Skeletal muscle satellite cell (primary cell): ENCODE measurements around the gene TACC3.

Experiments used
- H3K27me3 ChIP-seq: 2 replicates; pipeline ENCODE4 v1.7.0; 2013; ENCODE audit warnings: low read length; ENCODE audit not compliant: control insufficient read depth, insufficient read depth
- H3K36me3 ChIP-seq: 2 replicates; pipeline ENCODE4 v1.7.0; 2013; ENCODE audit warnings: mild to moderate bottlenecking, control low read depth, low read length; ENCODE audit not compliant: insufficient read depth
- H3K4me1 ChIP-seq: 2 replicates; pipeline ENCODE4 v1.7.0; 2013; ENCODE audit warnings: low read length; ENCODE audit not compliant: control insufficient read depth, insufficient read depth
- H3K4me2 ChIP-seq: 2 replicates; pipeline ENCODE4 v1.7.0; 2013; ENCODE audit warnings: mild to moderate bottlenecking, low read length
- H3K4me3 ChIP-seq: 2 replicates; pipeline ENCODE4 v1.7.0; 2013; ENCODE audit warnings: low read length
- H3K9ac ChIP-seq: 2 replicates; pipeline ENCODE4 v1.7.0; 2013; ENCODE audit warnings: mild to moderate bottlenecking, low read depth, low read length, moderate library complexity
- H3K9me3 ChIP-seq: replicated peaks from 2 replicates; pipeline ENCODE4 v1.7.0; 2013; ENCODE audit warnings: mild to moderate bottlenecking, control low read depth, low read length

TACC3 gene

DNA sequence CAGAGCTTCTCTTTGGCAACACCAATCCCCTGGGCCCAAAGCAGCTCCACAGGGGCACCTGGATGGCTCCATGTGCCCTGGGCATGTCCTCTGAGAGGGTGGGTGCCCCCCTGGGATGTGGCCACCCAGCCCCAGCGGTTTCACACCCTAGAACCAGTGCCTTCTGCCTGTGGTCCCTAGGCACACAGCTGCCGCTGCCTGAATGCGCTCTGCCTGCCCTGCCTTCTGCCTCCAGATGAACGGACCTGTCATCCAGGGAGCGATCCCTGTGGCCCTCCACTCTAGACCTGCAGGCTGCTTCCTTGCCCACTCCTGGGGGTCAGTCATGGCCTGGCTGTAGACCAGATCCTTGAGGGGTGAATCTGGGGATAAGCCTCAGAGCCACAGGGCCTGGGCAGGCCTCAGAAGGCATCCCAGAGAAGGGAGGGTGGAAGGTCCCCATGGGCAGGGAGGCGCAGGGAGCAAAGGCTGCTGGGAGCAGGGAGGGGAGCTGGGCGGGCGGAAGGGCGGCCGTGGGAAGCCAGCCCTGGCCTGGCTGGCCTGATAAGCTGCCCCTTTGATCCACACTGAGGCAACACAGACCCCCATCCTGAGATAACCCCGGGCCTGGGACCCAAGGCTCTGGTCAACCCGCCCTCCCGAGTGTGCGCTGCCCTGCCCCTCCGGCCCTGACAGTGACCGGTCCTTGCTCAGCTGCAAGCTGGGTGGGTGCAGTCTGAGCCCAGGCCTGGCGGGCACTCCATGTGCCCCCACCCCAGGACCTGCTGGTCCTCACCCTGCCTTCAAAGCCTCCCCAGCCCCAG is 63.7 kb downstream of the TACC3 start:
- H3K4me2 ChIP-seq: no peak overlapping the region
- no peak overlapping the region for H3K4me3 ChIP-seq
- H3K4me1 ChIP-seq: no peaks in the 10 kb centered on the region
- H3K27me3 ChIP-seq: peaks cover 25% of the 10 kb centered on the region
- H3K36me3 ChIP-seq: no peaks in the 10 kb centered on the region
- no peaks in the 10 kb centered on the region for H3K9me3 ChIP-seq
- no peak overlapping the region for H3K9ac ChIP-seq

DNA sequence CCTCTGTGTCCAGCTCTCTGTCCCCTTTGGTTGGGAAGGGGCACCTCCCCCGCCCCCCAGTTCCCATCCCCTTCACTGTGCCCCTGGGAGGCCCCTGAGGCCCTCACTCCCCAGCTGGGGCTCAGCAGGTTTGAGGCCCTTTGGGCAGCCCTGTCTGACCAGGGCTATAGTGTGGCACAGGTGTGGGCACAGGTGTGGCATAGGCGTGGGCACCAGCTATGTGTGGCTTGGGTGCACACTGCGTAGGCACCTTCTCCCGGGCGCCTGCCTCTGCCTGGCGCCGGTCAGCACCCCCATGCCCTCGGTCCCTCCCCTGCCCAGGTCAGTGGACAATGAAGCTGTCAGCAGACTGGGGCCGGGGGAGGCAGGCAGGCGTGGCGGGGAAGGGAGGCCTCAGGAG is 64.3 kb downstream of the TACC3 start:
- H3K36me3 ChIP-seq: no peaks in the 10 kb centered on the region
- no peaks in the 10 kb centered on the region for H3K9me3 ChIP-seq
- H3K4me3 ChIP-seq: no peak overlapping the region
- H3K4me2 ChIP-seq: no peak overlapping the region
- peaks cover 25% of the 10 kb centered on the region for H3K27me3 ChIP-seq
- no peaks in the 10 kb centered on the region for H3K4me1 ChIP-seq
- H3K9ac ChIP-seq: no peak overlapping the region

DNA sequence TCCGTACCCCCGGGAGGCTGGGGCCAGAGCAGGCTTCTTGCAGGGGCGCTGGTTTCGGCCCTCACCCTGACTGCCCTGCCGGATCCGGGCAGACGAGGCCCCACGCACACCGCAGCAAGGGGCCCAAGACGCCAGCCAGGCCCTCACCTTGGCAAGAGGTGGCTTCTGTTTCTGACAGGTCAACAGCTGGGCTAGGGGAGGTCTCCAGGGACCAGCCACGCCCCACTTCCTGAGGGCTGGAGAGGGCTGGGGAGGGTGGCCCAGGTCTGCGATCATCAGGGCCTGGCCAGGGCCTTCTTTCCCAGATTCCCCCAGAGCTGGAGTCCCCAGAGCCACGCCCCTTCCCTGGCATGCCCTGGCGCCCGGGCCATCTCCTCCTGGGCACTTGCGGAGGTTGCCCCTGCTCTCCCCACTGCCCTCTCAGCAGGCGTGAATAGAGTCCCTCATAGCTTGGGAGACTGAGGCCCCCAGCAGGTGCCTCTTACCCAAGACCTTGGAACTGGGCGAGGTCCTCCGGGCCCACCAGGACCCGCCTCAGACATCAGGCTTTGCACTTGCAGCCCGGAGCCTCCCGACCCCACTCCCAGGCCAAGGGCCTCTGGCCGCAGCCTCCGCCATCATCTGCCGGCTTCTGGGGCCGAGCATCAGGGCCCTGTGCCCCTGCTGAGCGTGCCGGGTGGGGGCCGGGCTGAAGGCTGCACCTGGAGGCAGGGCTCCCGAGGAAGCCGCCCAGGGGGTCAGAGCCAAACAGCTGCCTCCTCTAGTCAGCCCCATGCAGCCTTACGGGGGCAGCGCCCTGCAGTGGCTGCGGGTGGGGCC is 65.4 kb downstream of the TACC3 start:
- H3K9ac ChIP-seq: no peak overlapping the region
- no peaks in the 10 kb centered on the region for H3K4me1 ChIP-seq
- no peaks in the 10 kb centered on the region for H3K9me3 ChIP-seq
- no peak overlapping the region for H3K4me2 ChIP-seq
- H3K27me3 ChIP-seq: peaks cover 25% of the 10 kb centered on the region
- H3K36me3 ChIP-seq: no peaks in the 10 kb centered on the region
- H3K4me3 ChIP-seq: no peak overlapping the region

DNA sequence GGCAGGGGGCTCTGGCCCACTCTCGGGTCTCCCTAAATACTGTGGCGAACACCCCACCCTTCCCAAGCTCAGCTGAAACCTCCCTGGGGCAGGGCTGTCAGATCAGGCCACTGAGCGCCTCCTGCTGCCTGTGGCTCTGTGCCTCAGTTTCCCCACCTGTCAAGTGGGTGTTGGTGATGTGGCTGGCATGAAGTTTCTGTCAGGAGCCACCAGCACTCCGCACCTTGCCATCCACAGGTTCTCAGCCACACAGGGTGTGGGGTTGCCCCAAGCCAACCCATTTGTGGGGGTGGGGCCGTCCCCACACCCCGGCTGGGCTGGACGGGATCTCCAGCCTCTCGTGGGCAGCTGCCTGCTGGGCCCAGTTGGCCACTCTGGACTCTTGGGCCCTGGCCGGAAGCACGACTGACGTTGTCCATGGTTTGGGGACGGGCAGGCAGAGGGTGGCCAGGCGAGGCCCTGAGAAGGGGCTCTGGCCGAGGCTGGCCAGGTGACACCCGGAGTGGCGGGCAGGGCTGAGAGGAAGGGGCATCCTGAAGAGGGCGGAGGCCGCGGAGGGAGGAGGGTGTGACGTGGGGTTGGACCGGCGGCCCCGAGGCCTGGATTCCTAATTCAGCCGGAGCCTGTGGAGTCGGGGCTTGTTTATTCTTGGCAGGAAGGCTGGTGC is 66.2 kb downstream of the TACC3 start:
- no peaks in the 10 kb centered on the region for H3K36me3 ChIP-seq
- no peak overlapping the region for H3K4me2 ChIP-seq
- H3K9me3 ChIP-seq: no peaks in the 10 kb centered on the region
- no peaks in the 10 kb centered on the region for H3K4me1 ChIP-seq
- peaks cover 25% of the 10 kb centered on the region for H3K27me3 ChIP-seq
- H3K9ac ChIP-seq: no peak overlapping the region
- H3K4me3 ChIP-seq: no peak overlapping the region

DNA sequence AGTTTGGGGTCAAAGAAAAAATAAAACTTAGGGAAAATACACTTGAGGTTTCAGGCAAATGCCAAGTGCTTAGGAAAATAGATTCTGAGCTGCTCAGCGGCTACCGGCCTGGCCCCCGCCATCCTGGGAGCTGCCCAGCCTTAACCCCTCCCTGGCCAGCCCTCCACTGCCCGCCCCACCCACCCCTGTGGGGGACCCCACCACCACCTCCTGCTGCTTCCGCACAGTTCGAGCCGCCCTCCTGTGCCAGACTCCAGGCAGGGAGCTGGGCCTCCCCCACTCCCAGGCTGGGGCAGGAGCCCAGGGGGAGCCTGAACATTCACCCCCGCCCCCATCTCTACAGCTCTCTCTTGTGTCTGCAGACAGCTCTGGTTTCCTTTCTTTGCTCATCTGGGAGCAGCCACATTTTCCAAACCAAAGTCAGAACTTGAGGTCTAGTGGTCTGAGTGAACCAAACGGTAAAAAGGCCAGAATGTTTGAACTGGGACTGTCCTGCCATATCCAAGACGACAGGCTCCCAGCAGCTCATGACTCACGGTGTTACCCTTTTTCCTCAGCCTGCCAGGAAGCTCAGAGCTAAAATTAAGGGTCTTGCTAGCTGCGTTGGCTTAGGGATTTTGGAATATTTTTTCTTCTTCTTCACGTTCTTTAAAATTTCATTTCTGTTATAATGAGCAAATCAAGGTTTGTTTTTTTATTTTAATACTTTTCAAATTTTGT is 67.1 kb downstream of the TACC3 start:
- H3K4me2 ChIP-seq: no peak overlapping the region
- H3K9ac ChIP-seq: no peak overlapping the region
- no peaks in the 10 kb centered on the region for H3K36me3 ChIP-seq
- H3K27me3 ChIP-seq: peaks cover 28% of the 10 kb centered on the region
- no peak overlapping the region for H3K4me3 ChIP-seq
- no peaks in the 10 kb centered on the region for H3K4me1 ChIP-seq
- no peaks in the 10 kb centered on the region for H3K9me3 ChIP-seq

DNA sequence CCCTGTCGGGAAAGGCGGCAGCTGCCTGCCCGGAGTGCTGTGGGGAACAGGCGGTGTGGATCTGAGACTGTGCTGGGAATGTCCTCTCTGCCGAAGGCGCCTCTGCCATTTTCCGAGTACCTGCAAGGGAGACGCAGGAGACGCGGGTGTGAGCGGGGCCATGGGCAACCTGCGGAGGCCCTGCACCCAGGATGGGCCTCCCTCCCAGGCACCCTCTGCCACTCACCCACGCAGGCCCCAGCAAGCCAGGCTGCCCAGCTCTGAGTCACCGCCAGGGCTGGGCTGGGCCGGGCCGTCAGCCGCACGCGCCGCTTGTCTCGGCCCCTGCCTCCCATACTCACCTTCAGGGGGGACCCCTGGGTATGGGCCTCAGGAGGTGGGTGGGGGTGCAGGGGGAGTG is 68.2 kb downstream of the TACC3 start:
- Histone ChIP-seq H3K4me2 (no peak overlapping the region), H3K9ac (no peak overlapping the region), H3K9me3 (no peaks in the 10 kb centered on the region), H3K4me1 (peaks cover 7% of the 10 kb centered on the region), H3K27me3 (peaks cover 28% of the 10 kb centered on the region), H3K36me3 (no peaks in the 10 kb centered on the region), H3K4me3 (no peak overlapping the region)

DNA sequence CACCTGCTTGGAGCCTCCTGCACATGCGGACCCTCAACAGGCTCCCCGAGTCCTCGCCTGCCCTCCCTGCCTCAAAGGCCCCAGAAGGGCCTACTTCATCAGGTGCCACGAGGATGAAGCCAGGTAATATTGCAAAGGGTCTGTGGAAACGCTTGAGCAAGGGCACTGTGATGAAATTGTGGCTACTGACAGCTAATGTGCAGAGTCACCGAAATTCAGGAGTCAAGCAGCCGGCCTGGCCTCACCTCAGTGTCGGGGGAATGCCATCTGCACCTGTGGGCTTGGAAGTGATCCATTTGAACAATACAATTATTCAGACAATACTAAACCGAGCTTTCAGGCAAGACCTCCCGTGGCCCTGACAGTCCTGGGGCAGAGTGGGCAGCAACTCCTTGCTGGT is 68.7 kb downstream of the TACC3 start:
- Histone ChIP-seq H3K36me3 (no peaks in the 10 kb centered on the region), H3K4me1 (peaks cover 7% of the 10 kb centered on the region), H3K9ac (no peak overlapping the region), H3K9me3 (no peaks in the 10 kb centered on the region), H3K27me3 (peaks cover 25% of the 10 kb centered on the region), H3K4me3 (no peak overlapping the region), H3K4me2 (no peak overlapping the region)

DNA sequence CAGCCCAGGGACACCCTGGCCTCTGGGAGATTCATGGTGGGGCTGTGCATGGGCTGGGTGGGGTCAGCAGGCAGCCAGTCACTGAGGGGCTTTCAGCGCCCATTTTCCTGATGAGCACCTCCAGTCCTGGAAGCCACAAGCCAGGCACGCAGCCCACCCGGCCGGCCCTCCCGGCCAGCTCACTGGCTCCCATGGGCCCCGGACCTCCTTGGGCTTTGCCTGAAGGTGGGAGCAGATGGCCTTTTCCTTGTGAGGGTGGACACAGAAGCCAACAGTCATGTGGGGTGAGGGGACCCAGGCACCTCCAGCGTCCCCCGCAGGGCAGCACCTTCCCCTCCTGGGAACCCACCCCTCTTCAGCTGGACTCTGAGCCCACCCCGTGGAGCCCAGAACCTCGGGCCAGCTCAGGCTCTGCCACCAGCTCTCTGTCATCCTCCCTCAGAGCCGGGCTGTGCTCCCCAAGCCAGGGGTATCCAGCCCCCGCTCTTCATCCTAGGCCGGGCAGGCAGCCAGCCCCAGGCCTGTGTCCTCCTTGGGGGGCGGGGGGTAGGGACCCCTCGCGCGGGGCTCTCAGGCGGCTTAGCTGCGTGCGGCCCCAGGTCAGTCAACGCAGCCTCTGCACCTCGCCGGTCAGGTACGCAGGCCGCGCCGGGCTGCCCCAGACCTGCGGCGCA is 71.0 kb downstream of the TACC3 start:
- H3K4me3 ChIP-seq: no peak overlapping the region
- H3K9ac ChIP-seq: no peak overlapping the region
- no peaks in the 10 kb centered on the region for H3K36me3 ChIP-seq
- H3K4me2 ChIP-seq: no peak overlapping the region
- H3K27me3 ChIP-seq: peaks cover 37% of the 10 kb centered on the region
- peaks cover 7% of the 10 kb centered on the region for H3K4me1 ChIP-seq
- H3K9me3 ChIP-seq: no peaks in the 10 kb centered on the region

DNA sequence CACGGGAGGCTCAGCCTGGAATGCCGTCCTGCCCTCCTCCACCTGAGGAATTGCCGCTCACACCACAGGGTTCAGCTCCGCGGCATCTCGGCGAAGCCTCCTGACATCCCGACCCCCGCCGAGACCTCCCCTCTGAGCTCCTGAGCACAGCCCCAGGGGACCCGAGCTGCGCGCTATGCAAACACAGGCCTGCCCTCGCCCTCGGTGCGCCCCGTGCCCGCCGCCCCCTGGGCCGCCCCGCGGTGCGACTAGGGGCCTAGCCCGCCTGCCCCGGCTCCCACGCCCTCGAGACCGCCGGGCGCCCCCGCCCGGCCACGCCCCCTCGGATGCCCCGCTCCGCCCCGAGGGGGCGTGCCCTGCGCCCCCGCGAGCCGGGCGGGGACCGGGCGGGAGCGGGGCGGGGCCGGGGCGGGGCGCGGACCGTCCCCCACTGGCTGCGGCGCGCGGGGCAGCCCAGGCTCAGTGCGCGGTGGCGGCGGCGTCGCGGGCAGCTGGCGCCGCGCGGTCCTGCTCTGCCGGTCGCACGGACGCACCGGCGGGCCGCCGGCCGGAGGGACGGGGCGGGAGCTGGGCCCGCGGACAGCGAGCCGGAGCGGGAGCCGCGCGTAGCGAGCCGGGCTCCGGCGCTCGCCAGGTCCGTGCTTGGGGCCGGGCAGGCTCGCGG is 71.6 kb downstream of the TACC3 start, which contains the start of gene FGFR3:
Gene FGFR3 (plus strand): TSS at position 462 of the 664 bp plus-strand sequence. CDS start 642 bp downstream, outside the sequence.
- Histone ChIP-seq H3K36me3 (no peaks in the 10 kb centered on the region), H3K9ac (no peak within 1 kb of the TSS), H3K4me2 (peak within 1 kb of the TSS; percentile 83), H3K4me1 (peaks cover 7% of the 10 kb centered on the region), H3K27me3 (peaks cover 33% of the 10 kb centered on the region), H3K9me3 (no peaks in the 10 kb centered on the region), H3K4me3 (peak within 1 kb of the TSS; percentile 65)

DNA sequence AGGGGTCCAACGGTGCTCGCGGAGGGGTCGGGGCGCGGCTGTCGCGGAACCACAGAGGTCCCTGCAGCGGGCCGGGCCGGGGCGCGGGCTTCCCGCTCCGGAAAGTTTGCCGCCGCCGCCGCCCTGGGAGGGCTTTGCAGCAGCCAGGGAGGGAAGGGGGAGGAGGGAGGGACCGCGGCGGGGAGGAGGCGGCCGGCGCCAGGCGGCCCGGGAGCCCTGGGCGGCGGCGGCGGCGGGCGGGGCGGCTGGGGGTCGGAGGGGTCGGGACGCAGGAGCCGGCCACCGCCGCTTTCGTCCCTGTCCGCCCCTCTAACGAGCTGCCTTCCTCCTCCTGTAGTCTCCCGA is 72.1 kb downstream of the TACC3 start:
- H3K4me3 ChIP-seq: peak overlapping the region; percentile 65
- H3K9me3 ChIP-seq: no peaks in the 10 kb centered on the region
- H3K36me3 ChIP-seq: no peaks in the 10 kb centered on the region
- H3K4me1 ChIP-seq: peaks cover 7% of the 10 kb centered on the region
- H3K9ac ChIP-seq: no peak overlapping the region
- peaks cover 33% of the 10 kb centered on the region for H3K27me3 ChIP-seq
- peak overlapping the region; percentile 83 for H3K4me2 ChIP-seq
